Vagina (tissue), 2 donors: Measurements from ENCODE around the gene CDC14B.

ENCODE experiments used
- CTCF ChIP-seq, 3 experiments: fragments of 450-650 bp in 2 of 3; fragments of 200-600 bp in 1 of 3; sonication (generic) in 1 of 3; IDR thresholded peaks; one replicate each; pipeline ENCODE4 v1.5.1; 2017 to 2019; ENCODE audit warnings: antibody characterized with exemption in 3 of 3, mild to moderate bottlenecking in 2 of 3, moderate library complexity in 2 of 3
- POLR2A ChIP-seq, 2 donors: fragments of 450-650 bp; IDR thresholded peaks; one replicate each; pipeline ENCODE4 v1.6.1; 2017; ENCODE audit warnings: antibody characterized with exemption in 2 of 2, mild to moderate bottlenecking in 2 of 2, moderate library complexity in 2 of 2
- POLR2AphosphoS5 ChIP-seq, 2 donors: sonication (generic); formaldehyde crosslinking; IDR thresholded peaks; one replicate each; pipeline ENCODE4 v1.9.0; 2017; ENCODE audit warnings: antibody characterized with exemption in 2 of 2, mild to moderate bottlenecking in 2 of 2, low read depth in 1 of 2; ENCODE audit not compliant: insufficient read depth in 1 of 2

- no peak for TF ChIP-seq CTCF (IDR thresholded peaks at IDR 0.05)
- TF ChIP-seq POLR2A (IDR thresholded peaks at IDR 0.05), result no peak
- no peak for TF ChIP-seq POLR2AphosphoS5 (IDR thresholded peaks at IDR 0.05; ENCODE audit: insufficient read depth in 1 of 2, low read depth in 1 of 2)
These were observed 16.7 kb upstream of the CDC14B start for GRCh38 chr9:96636368-96636767.
